ENCODE measurements around the gene RIT2.

The RIT2 gene

DNA sequence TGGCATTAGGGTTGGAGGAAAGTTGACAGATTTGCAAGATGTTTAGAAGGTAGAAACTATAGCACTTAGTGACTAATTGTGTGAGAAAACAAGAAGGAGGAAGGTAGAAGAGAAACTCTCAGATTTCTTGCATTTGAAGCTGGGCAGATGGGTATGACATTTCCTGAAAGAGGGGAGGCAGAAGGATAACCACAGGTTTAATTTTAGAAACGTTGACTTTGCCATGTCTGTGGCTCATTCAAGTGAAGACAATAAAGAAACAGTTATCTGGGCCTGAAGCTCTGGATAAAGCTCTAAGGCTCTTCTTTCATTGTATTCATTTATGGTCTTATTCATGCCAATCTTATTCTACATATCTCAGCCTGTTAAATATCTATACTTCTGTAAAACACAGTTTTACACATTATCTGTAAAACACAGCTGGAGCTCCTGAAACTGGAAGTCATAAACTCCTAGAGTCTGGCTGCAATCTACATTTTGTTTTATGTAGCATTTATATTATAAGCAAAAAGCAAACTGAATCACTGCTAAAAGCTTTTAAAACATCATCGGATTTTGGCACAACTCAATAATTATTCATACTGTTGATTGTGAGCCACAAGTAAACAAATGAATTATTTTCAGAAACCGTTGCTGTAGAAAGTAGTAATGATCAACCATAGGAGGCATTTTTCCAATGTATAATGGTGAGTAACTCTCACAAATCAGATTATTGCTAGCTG, 138.5 kb downstream of the RIT2 start:
- peak overlapping the region; percentile 22 for H3K9ac ChIP-seq

DNA sequence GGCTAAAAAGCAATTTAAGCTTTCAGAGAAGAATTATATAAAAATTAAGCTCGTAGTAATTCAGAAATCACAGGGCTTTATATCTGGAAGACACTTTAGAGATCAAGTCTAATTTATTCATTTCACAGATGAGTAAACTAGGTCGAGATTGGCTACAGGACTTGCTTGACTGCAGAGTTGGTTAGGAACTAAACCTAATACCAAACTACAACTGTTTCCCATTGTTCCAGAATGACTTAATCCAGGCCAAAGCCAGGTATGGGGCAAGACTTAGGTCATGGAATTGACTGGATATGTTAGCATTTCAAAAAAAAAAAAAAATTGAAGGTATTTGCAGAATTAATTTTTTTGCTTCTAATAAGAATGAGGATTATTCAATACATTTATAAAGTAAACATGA, 146.1 kb downstream of the RIT2 start:
- no peaks in the 10 kb centered on the region for H4K20me1 ChIP-seq (ENCODE audit: insufficient read depth)
- H3K36me3 ChIP-seq (ENCODE audit: insufficient read depth): no peaks in the 10 kb centered on the region
- H3K27me3 ChIP-seq (ENCODE audit: insufficient read depth, low read depth): no peaks in the 10 kb centered on the region
- H3K4me1 ChIP-seq (ENCODE audit: low read depth, poor library complexity, severe bottlenecking): no peaks in the 10 kb centered on the region
- no peak overlapping the region for H2AFZ ChIP-seq (ENCODE audit: low read depth)
- H3K79me2 ChIP-seq (ENCODE audit: insufficient read depth, low read depth): no peaks in the 10 kb centered on the region
- H3K4me3 ChIP-seq (IDR thresholded peaks at IDR 0.05; ENCODE audit: insufficient read depth, low read depth, low read length): no peak overlapping the region
- TF ChIP-seq, protein P1, sequence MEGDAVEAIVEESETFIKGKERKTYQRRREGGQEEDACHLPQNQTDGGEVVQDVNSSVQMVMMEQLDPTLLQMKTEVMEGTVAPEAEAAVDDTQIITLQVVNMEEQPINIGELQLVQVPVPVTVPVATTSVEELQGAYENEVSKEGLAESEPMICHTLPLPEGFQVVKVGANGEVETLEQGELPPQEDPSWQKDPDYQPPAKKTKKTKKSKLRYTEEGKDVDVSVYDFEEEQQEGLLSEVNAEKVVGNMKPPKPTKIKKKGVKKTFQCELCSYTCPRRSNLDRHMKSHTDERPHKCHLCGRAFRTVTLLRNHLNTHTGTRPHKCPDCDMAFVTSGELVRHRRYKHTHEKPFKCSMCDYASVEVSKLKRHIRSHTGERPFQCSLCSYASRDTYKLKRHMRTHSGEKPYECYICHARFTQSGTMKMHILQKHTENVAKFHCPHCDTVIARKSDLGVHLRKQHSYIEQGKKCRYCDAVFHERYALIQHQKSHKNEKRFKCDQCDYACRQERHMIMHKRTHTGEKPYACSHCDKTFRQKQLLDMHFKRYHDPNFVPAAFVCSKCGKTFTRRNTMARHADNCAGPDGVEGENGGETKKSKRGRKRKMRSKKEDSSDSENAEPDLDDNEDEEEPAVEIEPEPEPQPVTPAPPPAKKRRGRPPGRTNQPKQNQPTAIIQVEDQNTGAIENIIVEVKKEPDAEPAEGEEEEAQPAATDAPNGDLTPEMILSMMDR (conservative IDR thresholded peaks at IDR 0.05; ENCODE audit: low read depth, low read length): no peak
- no peak overlapping the region for H3K27ac ChIP-seq
- no peak overlapping the region for H3K9ac ChIP-seq
- H3K4me2 ChIP-seq: no peak overlapping the region

More for the DNA sequence above, 138.5 kb downstream of the RIT2 start:
- Histone ChIP-seq H3K4me2 (peak overlapping the region; percentile 87), H3K79me2 (ENCODE audit: insufficient read depth, low read depth) (no peaks in the 10 kb centered on the region), H3K36me3 (ENCODE audit: insufficient read depth) (no peaks in the 10 kb centered on the region), H3K27ac (peak overlapping the region; percentile 77), H3K27me3 (ENCODE audit: insufficient read depth, low read depth) (no peaks in the 10 kb centered on the region), H3K4me1 (ENCODE audit: low read depth, poor library complexity, severe bottlenecking) (peaks cover 54% of the 10 kb centered on the region), H4K20me1 (ENCODE audit: insufficient read depth) (no peaks in the 10 kb centered on the region), H2AFZ (ENCODE audit: low read depth) (peak overlapping the region; percentile 68), H3K4me3 (IDR thresholded peaks at IDR 0.05; ENCODE audit: insufficient read depth, low read depth, low read length) (no peak overlapping the region)
- TF ChIP-seq, protein P1 (conservative IDR thresholded peaks at IDR 0.05; ENCODE audit: low read depth, low read length): no peak

DNA sequence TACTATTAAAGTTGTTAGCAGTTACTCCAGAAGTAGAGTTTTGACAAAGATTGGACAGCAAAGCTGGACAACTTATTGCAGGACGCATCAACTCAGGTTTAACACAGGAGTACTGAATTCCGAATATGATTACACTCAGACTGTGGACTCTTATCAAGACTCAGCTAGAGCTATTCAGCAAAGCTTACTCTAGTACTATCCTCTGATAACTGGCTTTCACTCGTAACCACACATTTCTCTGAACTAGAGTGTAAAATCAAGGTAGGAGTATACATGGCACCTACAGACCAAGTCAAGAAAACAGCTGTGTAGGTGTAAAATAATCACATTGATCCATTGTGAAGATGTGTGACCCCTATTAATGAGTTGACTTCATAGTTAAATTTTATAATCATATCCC, 154.2 kb downstream of the RIT2 start:
- Histone ChIP-seq H2AFZ (ENCODE audit: low read depth) (no peak overlapping the region), H4K20me1 (ENCODE audit: insufficient read depth) (no peaks in the 10 kb centered on the region), H3K27ac (no peak overlapping the region), H3K79me2 (ENCODE audit: insufficient read depth, low read depth) (no peaks in the 10 kb centered on the region), H3K4me1 (ENCODE audit: low read depth, poor library complexity, severe bottlenecking) (no peaks in the 10 kb centered on the region), H3K4me3 (IDR thresholded peaks at IDR 0.05; ENCODE audit: insufficient read depth, low read depth, low read length) (no peak overlapping the region), H3K4me2 (no peak overlapping the region), H3K27me3 (ENCODE audit: insufficient read depth, low read depth) (no peaks in the 10 kb centered on the region), H3K36me3 (ENCODE audit: insufficient read depth) (no peaks in the 10 kb centered on the region), H3K9ac (no peak overlapping the region)
- TF ChIP-seq, protein P1 (conservative IDR thresholded peaks at IDR 0.05; ENCODE audit: low read depth, low read length): no peak

DNA sequence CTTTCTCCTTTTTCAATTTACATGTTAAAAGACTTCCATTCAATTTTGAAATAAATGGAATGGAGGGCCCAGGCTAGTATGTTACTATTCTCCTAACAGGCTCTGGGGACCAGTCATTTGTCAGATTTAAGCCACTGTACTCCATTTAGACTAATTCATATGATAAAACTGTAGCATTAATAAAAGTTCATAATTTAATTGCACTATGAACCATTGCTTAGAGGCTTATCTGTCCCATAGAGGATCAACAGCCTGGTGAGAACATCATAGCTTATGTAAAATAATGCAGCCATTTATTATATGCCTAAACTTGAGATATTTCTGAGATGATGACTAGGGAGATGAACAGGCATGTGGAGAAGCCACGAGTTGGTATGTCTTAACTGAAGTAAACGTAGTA, 156.0 kb downstream of the RIT2 start:
- Histone ChIP-seq H3K4me3 (IDR thresholded peaks at IDR 0.05; ENCODE audit: insufficient read depth, low read depth, low read length) (no peak overlapping the region), H3K79me2 (ENCODE audit: insufficient read depth, low read depth) (no peaks in the 10 kb centered on the region), H4K20me1 (ENCODE audit: insufficient read depth) (no peaks in the 10 kb centered on the region), H3K4me1 (ENCODE audit: low read depth, poor library complexity, severe bottlenecking) (no peaks in the 10 kb centered on the region), H3K36me3 (ENCODE audit: insufficient read depth) (no peaks in the 10 kb centered on the region), H3K4me2 (no peak overlapping the region), H3K27ac (no peak overlapping the region), H3K9ac (no peak overlapping the region), H3K27me3 (ENCODE audit: insufficient read depth, low read depth) (no peaks in the 10 kb centered on the region), H2AFZ (ENCODE audit: low read depth) (no peak overlapping the region)
- TF ChIP-seq, protein P1 (conservative IDR thresholded peaks at IDR 0.05; ENCODE audit: low read depth, low read length): no peak

Data from KMS-11 (cell line).